CD4-positive, alpha-beta T cell (primary cell): ENCODE data around the gene PRKCQ. TPM values are rescaled to one million over a fixed set of nuclear protein-coding genes. Genes with fewer than 3 reads are reported as not detected.
"Not testable (repeated sequence)": the region's sequence is repeated elsewhere in the genome, so short reads cannot be mapped to it uniquely, and the experiment has no call there.

ENCODE experiments used
- ATAC-seq: fragments of 200-7000 bp; cut with Tn5 transposase; one replicate; pipeline ENCODE4 v1.10.0; 2022; ENCODE audit warnings: mild to moderate bottlenecking; ENCODE audit not compliant: poor library complexity
- CTCF ChIA-PET: fragments of 350-600 bp; sonication (Branson Sonifier 250); formaldehyde crosslinking; loops from one replicate; lab custom pipeline; 2021; ENCODE audit warnings: antibody characterized with exemption, inconsistent platforms; lab: Charles Lee
- POLR2A ChIA-PET: fragments of 350-600 bp; sonication (Branson Sonifier 250); formaldehyde crosslinking; loops from one replicate; lab custom pipeline; 2021; ENCODE audit warnings: antibody characterized with exemption, inconsistent platforms; lab: Charles Lee
- DNase-seq, 14 experiments: peaks; one replicate each; pipeline ENCODE4 v3.0.0-alpha.2; 2013 to 2020; ENCODE audit warnings: mixed read lengths in 2 of 14
- H3K27ac ChIP-seq, 2 donors: one replicate each; pipeline versions ENCODE4 v1.5.1 to v1.7.0; 2013; ENCODE audit warnings: low read length in 2 of 2, low read depth in 1 of 2, mild to moderate bottlenecking in 1 of 2
- H3K27me3 ChIP-seq, 2 experiments: 1 replicate in 1 of 2; 2 replicates in 1 of 2; pipeline versions ENCODE4 v1.6.1 to v1.7.0; 2013; ENCODE audit warnings: low read length in 2 of 2, control low read depth in 1 of 2, mild to moderate bottlenecking in 1 of 2, moderate library complexity in 1 of 2; ENCODE audit not compliant: insufficient read depth in 2 of 2, control insufficient read depth in 1 of 2
- H3K36me3 ChIP-seq: one replicate; pipeline ENCODE4 v1.6.1; 2013; ENCODE audit warnings: low read length, control low read depth; ENCODE audit not compliant: insufficient read depth
- H3K4me1 ChIP-seq: one replicate; pipeline ENCODE4 v1.6.1; 2013; ENCODE audit warnings: low read length, control low read depth; ENCODE audit not compliant: insufficient read depth
- H3K4me3 ChIP-seq: one replicate; pipeline ENCODE4 v1.5.1; 2013; ENCODE audit warnings: mild to moderate bottlenecking, low read length, moderate library complexity
- H3K9me3 ChIP-seq, 2 experiments: 1 replicate in 1 of 2; 2 replicates in 1 of 2; pipeline versions ENCODE4 v1.6.1 to v1.7.0; 2013; ENCODE audit warnings: low read length in 2 of 2, mild to moderate bottlenecking in 2 of 2, control low read depth in 1 of 2, moderate library complexity in 1 of 2; ENCODE audit not compliant: control insufficient read depth in 1 of 2, insufficient read depth in 1 of 2
- H3K27ac Mint-ChIP-seq: one replicate; pipeline ENCODE4 v1.8.0; 2020; ENCODE audit warnings: mixed read lengths
- H3K27me3 Mint-ChIP-seq: one replicate; pipeline ENCODE4 v1.8.0; 2021; ENCODE audit warnings: mixed read lengths
- H3K36me3 Mint-ChIP-seq: one replicate; pipeline ENCODE4 v1.8.0; 2021; ENCODE audit warnings: low read depth, mixed read lengths
- H3K4me1 Mint-ChIP-seq: one replicate; pipeline ENCODE4 v1.8.0; 2021; ENCODE audit warnings: low read depth, mixed read lengths
- H3K4me3 Mint-ChIP-seq: one replicate; pipeline ENCODE4 v1.8.0; 2020; ENCODE audit warnings: mild to moderate bottlenecking, mixed read lengths
- H3K9me3 Mint-ChIP-seq: one replicate; pipeline ENCODE4 v1.8.0; 2020; ENCODE audit warnings: mixed read lengths
- intact Hi-C, 2 experiments: fragments of 100-400 bp; cut with DNase I in 1 of 2; cut with micrococcal nuclease in 1 of 2; formaldehyde crosslinking; loops; one replicate each; pipeline versions ENCODE4 v1.15.1 to v1.9.0; 2023 to 2025; cut with DNase I, micrococcal nuclease
- total RNA-seq, 174 experiments: library from RNA in 2 of 174; stranded (reverse) in 2 of 174; gene quantifications; one replicate each; pipeline ENCODE4 v1.2.3 and lab custom pipeline; 2021 to 2026
- TF ChIP-seq, protein P1 (sequence below): fragments of 200-600 bp; IDR thresholded peaks from one replicate; pipeline ENCODE4 v1.8.0; 2022; ENCODE audit warnings: antibody characterized with exemption, mild to moderate bottlenecking

Gene PRKCQ
- total RNA-seq, 2 experiments from 2014 or later, result 43.4 to 43.9 TPM

DNA sequence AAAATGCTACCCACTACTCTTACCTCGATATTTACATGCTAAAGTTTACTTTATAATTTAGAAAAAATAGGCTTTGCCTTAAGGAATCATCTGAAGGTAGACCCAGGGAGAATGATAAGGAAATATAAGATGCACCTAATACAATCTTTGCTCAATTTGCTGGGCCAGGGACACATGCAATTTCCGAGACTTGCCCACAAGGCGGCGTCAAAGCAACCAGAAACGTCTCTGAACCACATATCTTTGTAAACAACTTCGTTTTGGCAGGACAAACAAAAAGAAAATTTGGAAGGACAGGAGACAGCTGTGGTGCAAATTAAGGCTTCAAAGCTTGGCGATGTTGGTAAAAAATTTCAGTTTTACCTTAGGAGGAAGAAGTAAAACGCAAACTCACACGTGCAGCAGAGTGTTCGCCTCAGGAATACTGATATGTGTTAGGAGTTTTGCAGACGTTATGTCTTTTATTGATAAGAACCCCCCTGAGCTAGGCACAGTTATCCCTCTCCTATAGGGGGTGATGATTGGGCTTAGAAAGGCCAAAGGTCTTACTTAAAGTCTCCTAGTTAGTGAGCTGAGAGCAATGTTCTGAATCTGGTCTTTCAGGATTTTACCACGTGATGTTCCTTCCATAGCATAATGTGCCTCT lies 134.3 kb downstream of the PRKCQ start:
- Mint-ChIP-seq H3K4me3 (no peak overlapping the region), H3K36me3 (peaks cover 75% of the 10 kb centered on the region), H3K27ac (peak overlapping the region; percentile 68), H3K27me3 (no peaks in the 10 kb centered on the region), H3K9me3 (no peaks in the 10 kb centered on the region), H3K4me1 (peaks cover 30% of the 10 kb centered on the region)
- Histone ChIP-seq H3K36me3 (peaks cover 54% of the 10 kb centered on the region), H3K27ac (no peak overlapping the region), H3K9me3 (no peaks in the 10 kb centered on the region), H3K4me1 (peaks cover 11% of the 10 kb centered on the region), H3K4me3 (no peak overlapping the region), H3K27me3 (no peaks in the 10 kb centered on the region)
- POLR2A ChIA-PET, result interaction anchor here (0.8 to 2.1 kb wide), 3 partner anchors 141 to 149 kb away, joined by 3 to 6 read pairs (median 4); no protein-coding TSS in a partner anchor
- DNase-seq (peak; percentile 27 to 79 (median 61)), ATAC-seq (peak; percentile 64)
- intact Hi-C loops, result loop anchor here (1.0 to 5.0 kb wide), 6 partner anchors 135 to 233 kb away; partner anchors contain the start of gene PRKCQ (in 1 of the 2)
- TF ChIP-seq, protein P1, sequence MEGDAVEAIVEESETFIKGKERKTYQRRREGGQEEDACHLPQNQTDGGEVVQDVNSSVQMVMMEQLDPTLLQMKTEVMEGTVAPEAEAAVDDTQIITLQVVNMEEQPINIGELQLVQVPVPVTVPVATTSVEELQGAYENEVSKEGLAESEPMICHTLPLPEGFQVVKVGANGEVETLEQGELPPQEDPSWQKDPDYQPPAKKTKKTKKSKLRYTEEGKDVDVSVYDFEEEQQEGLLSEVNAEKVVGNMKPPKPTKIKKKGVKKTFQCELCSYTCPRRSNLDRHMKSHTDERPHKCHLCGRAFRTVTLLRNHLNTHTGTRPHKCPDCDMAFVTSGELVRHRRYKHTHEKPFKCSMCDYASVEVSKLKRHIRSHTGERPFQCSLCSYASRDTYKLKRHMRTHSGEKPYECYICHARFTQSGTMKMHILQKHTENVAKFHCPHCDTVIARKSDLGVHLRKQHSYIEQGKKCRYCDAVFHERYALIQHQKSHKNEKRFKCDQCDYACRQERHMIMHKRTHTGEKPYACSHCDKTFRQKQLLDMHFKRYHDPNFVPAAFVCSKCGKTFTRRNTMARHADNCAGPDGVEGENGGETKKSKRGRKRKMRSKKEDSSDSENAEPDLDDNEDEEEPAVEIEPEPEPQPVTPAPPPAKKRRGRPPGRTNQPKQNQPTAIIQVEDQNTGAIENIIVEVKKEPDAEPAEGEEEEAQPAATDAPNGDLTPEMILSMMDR, result peak; percentile 77
- CTCF ChIA-PET, result interaction anchor here (0.7 to 2.0 kb wide), 9 partner anchors 132 to 360 kb away, joined by 3 to 8 read pairs (median 5); no protein-coding TSS in a partner anchor

DNA sequence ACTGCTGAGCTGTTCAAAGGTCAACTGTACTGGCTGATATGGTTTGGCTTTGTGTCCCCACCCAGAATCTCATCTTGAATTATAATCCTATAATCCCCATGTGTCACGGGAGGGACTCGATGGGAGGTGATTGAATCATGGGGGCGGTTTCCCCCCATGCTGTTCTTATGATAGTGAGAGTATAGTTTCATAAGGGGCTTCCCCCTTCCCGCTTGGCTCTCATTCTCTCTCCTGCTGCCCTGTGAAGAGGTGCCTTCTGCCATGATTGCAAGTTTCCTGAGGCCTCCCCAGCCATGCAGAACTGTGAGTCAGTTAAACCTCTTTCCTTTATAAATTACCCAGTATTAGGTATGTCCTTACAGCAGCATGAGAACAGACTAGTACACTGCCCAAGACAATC lies 140.2 kb downstream of the PRKCQ start:
- H3K9me3 Mint-ChIP-seq, DNase-seq, H3K27ac ChIP-seq, H3K27me3 ChIP-seq, ATAC-seq, CTCF ChIA-PET, H3K4me1 ChIP-seq, POLR2A ChIA-PET, H3K27me3 Mint-ChIP-seq, H3K4me3 ChIP-seq, H3K4me1 Mint-ChIP-seq, H3K9me3 ChIP-seq, intact Hi-C loops, H3K4me3 Mint-ChIP-seq: not testable (repeated sequence)
- H3K36me3 ChIP-seq, result peaks cover 77% of the 10 kb centered on the region
- Mint-ChIP-seq H3K36me3 (peaks cover 94% of the 10 kb centered on the region), H3K27ac (peak overlapping the region; percentile 33)

DNA sequence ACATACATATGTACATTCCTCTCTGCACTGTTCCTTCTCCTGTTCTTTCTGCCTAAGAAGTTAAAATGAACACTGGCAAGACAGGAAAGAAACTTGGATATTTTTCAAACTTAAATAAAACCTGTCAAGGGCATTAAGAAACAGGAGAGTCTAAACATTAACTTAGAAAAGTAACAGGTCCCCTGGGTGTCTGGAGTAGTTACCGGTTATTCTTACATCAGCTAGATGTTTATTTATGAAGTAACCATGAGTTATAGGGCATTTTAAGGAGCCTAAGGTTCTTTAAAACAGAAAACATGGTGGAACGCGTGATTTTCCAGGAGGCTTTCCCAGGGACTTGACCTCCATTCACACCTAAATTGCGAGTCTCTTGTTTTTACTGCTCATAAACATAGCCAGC lies 148.2 kb downstream of the PRKCQ start:
- H3K4me3 Mint-ChIP-seq, result no peak overlapping the region
- no peaks in the 10 kb centered on the region for H3K27me3 ChIP-seq
- ATAC-seq (no peak), DNase-seq (no peak)
- H3K9me3 Mint-ChIP-seq, result no peaks in the 10 kb centered on the region
- H3K36me3 Mint-ChIP-seq, result peaks cover 99% of the 10 kb centered on the region
- no peaks in the 10 kb centered on the region for H3K27me3 Mint-ChIP-seq
- no peak overlapping the region for H3K4me3 ChIP-seq
- no peak overlapping the region for H3K27ac Mint-ChIP-seq
- no peaks in the 10 kb centered on the region for H3K4me1 ChIP-seq
- ChIA-PET CTCF (no interaction called here), POLR2A (no interaction called here)
- no peak overlapping the region for H3K27ac ChIP-seq
- peaks cover 90% of the 10 kb centered on the region for H3K36me3 ChIP-seq
- no peaks in the 10 kb centered on the region for H3K4me1 Mint-ChIP-seq
- H3K9me3 ChIP-seq, result no peaks in the 10 kb centered on the region
- intact Hi-C loops, result no loop called here
- TF ChIP-seq, protein P1, result no peak
